ENCODE measurements around the gene ZDHHC7.

The ZDHHC7 gene

GRCh38 chr16:84953190-84953746 is 58.1 kb downstream of the ZDHHC7 start:
- Histone ChIP-seq H3K9me3 (ENCODE audit: insufficient read depth, low read length) (no peaks in the 10 kb centered on the region), H3K79me2 (ENCODE audit: low read length) (no peaks in the 10 kb centered on the region), H4K20me1 (ENCODE audit: insufficient read depth, low read length) (no peaks in the 10 kb centered on the region), H3K36me3 (replicated peaks; ENCODE audit: low read depth, low read length) (no peaks in the 10 kb centered on the region), H3K4me1 (ENCODE audit: low read length) (no peaks in the 10 kb centered on the region), H3K27ac (ENCODE audit: low read length) (no peak overlapping the region), H3K4me2 (ENCODE audit: low read length) (no peak overlapping the region), H2AFZ (ENCODE audit: low read depth, low read length) (no peak overlapping the region), H3K9ac (ENCODE audit: low read length) (no peak overlapping the region), H3K27me3 (ENCODE audit: low read depth, low read length) (peaks cover 3% of the 10 kb centered on the region; the same call in 1 of the 2 replicates), H3K4me3 (ENCODE audit: low read length) (no peak overlapping the region)
- TF ChIP-seq CTCF (IDR thresholded peaks at IDR 0.05; ENCODE audit: low read depth, low read length) (no peak), EZH2phosphoT487 (IDR thresholded peaks at IDR 0.05; ENCODE audit: low read depth) (no peak)

GRCh38 chr16:84952335-84953189 is 58.8 kb downstream of the ZDHHC7 start:
- Histone ChIP-seq H3K9ac (ENCODE audit: low read length) (no peak overlapping the region), H3K4me1 (ENCODE audit: low read length) (no peaks in the 10 kb centered on the region)
- TF ChIP-seq CTCF (IDR thresholded peaks at IDR 0.05; ENCODE audit: low read depth, low read length) (peak; percentile 80), EZH2phosphoT487 (IDR thresholded peaks at IDR 0.05; ENCODE audit: low read depth) (no peak)

GRCh38 chr16:84950906-84951305 is 60.4 kb downstream of the ZDHHC7 start:
- H3K27me3 ChIP-seq (ENCODE audit: low read depth, low read length): peaks cover 3% of the 10 kb centered on the region; the same call in 1 of the 2 replicates
- no peak overlapping the region for H3K4me3 ChIP-seq (ENCODE audit: low read length)
- no peak overlapping the region for H2AFZ ChIP-seq (ENCODE audit: low read depth, low read length)
- H3K27ac ChIP-seq (ENCODE audit: low read length): no peak overlapping the region
- no peaks in the 10 kb centered on the region for H4K20me1 ChIP-seq (ENCODE audit: insufficient read depth, low read length)
- no peaks in the 10 kb centered on the region for H3K4me1 ChIP-seq (ENCODE audit: low read length)
- H3K79me2 ChIP-seq (ENCODE audit: low read length): no peaks in the 10 kb centered on the region
- H3K9me3 ChIP-seq (ENCODE audit: insufficient read depth, low read length): no peaks in the 10 kb centered on the region
- peak; percentile 59 for TF ChIP-seq CTCF (IDR thresholded peaks at IDR 0.05; ENCODE audit: low read depth, low read length)
- TF ChIP-seq EZH2phosphoT487 (IDR thresholded peaks at IDR 0.05; ENCODE audit: low read depth): no peak
- H3K36me3 ChIP-seq (replicated peaks; ENCODE audit: low read depth, low read length): no peaks in the 10 kb centered on the region
- H3K4me2 ChIP-seq (ENCODE audit: low read length): 0 out of 2 replicates have a peak overlapping the region, but pooled peaks have one; percentile 9
- no peak overlapping the region for H3K9ac ChIP-seq (ENCODE audit: low read length)

More at GRCh38 chr16:84952335-84953189, 58.8 kb downstream of the ZDHHC7 start:
- H3K27ac ChIP-seq (ENCODE audit: low read length): no peak overlapping the region
- H3K36me3 ChIP-seq (replicated peaks; ENCODE audit: low read depth, low read length): no peaks in the 10 kb centered on the region
- H3K9me3 ChIP-seq (ENCODE audit: insufficient read depth, low read length): no peaks in the 10 kb centered on the region
- H3K4me2 ChIP-seq (ENCODE audit: low read length): peak overlapping the region; percentile 34
- no peaks in the 10 kb centered on the region for H4K20me1 ChIP-seq (ENCODE audit: insufficient read depth, low read length)
- H3K4me3 ChIP-seq (ENCODE audit: low read length): 0 out of 2 replicates have a peak overlapping the region, but pooled peaks have one; percentile 1
- H2AFZ ChIP-seq (ENCODE audit: low read depth, low read length): no peak overlapping the region
- H3K79me2 ChIP-seq (ENCODE audit: low read length): no peaks in the 10 kb centered on the region
- H3K27me3 ChIP-seq (ENCODE audit: low read depth, low read length): peaks cover 3% of the 10 kb centered on the region; the same call in 1 of the 2 replicates

- no peaks in the 10 kb centered on the region for H3K9me3 ChIP-seq (ENCODE audit: insufficient read depth, low read length)
- no peak overlapping the region for H3K4me3 ChIP-seq (ENCODE audit: low read length)
- H3K4me1 ChIP-seq (ENCODE audit: low read length): no peaks in the 10 kb centered on the region
- H3K27ac ChIP-seq (ENCODE audit: low read length): no peak overlapping the region
- no peak overlapping the region for H3K9ac ChIP-seq (ENCODE audit: low read length)
- H2AFZ ChIP-seq (ENCODE audit: low read depth, low read length): no peak overlapping the region
- no peak for TF ChIP-seq EZH2phosphoT487 (IDR thresholded peaks at IDR 0.05; ENCODE audit: low read depth)
- no peak for TF ChIP-seq CTCF (IDR thresholded peaks at IDR 0.05; ENCODE audit: low read depth, low read length)
- no peaks in the 10 kb centered on the region for H4K20me1 ChIP-seq (ENCODE audit: insufficient read depth, low read length)
- no peaks in the 10 kb centered on the region for H3K79me2 ChIP-seq (ENCODE audit: low read length)
- H3K36me3 ChIP-seq (replicated peaks; ENCODE audit: low read depth, low read length): no peaks in the 10 kb centered on the region
- H3K27me3 ChIP-seq (ENCODE audit: low read depth, low read length): peaks cover 3% of the 10 kb centered on the region; the same call in 1 of the 2 replicates
- no peak overlapping the region for H3K4me2 ChIP-seq (ENCODE audit: low read length)
These were observed 61.4 kb downstream of the ZDHHC7 start for GRCh38 chr16:84949772-84950436.
